ENCODE results near the gene WWOX.

WWOX gene

DNA sequence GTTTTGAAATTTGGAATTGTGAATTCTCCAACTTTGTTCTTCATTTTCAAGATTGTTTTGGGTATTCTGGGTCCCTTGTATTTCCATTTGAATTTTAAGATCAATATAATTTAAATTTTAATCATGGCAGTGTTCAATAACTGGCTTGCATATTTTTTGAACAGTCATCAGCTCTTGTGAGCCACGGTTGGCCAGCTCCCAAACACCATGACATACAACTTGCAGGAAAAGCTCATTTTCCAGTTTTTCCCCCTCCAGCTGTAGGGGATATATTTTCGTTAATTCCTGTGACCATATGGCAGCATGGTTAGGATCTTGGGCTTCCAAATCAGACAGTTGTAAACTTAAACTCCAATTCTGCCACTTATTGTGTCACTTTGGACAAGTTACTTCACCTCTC lies 690.1 kb downstream of the WWOX start:
- DNase-seq, result no peak

DNA sequence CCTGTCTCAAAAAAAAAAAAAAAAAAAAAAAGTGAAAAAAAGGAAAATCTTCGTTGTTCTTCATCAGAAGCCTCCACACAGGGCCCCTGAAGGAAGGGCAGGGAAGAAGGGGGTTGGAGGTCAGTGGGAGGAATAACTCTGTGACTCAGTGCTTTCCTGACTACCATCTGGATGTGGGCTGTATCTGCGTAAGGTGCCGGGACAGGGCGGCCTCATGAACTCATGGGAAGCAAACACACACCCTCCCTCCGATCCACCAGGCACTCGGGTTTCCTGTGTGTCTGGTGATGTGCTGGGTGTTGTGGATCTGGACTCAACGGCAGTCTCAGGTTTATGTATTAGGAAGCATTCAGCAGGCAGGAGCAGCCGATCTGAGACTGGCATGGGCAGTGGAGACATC lies 691.6 kb downstream of the WWOX start:
- no peak for DNase-seq

DNA sequence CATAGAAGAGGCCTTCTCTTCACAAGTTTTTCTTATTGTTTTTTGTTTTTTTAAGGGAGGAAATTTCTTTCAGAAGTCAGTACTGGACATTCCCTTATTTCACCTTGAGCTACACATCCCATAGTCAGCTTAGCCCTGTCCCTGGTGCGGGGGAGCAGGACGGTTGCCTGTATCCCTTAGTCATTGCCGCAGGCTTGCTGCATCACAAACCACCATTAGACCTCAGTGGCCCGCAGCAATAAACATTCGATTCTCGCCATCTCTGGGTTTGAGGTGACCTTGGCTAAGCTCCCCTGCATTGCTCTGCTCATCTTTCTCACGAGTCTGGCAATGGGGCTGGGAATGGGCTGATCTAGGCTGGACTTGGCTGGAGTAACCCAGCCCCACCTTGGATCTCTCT lies 692.5 kb downstream of the WWOX start:
- DNase-seq, result no peak

DNA sequence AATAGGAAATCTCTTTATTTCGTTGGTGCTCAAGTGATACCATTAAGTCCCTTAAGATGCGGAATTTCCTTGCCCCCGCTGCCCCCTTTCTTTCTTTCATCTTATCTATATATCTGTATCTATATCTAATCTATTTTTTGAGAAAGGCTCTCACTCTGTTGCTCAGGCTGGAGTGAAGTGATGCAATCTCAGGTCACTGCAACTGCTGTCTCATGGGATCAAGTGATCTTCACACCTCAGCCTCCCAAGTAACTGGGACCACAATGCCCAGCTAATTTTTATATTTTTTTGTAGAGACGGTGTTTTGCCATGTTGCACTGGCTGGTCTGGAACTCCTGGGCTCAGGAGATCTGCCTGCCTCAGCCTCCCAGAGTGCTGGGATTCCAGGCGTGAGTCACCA lies 693.5 kb downstream of the WWOX start:
- DNase-seq, result no peak

DNA sequence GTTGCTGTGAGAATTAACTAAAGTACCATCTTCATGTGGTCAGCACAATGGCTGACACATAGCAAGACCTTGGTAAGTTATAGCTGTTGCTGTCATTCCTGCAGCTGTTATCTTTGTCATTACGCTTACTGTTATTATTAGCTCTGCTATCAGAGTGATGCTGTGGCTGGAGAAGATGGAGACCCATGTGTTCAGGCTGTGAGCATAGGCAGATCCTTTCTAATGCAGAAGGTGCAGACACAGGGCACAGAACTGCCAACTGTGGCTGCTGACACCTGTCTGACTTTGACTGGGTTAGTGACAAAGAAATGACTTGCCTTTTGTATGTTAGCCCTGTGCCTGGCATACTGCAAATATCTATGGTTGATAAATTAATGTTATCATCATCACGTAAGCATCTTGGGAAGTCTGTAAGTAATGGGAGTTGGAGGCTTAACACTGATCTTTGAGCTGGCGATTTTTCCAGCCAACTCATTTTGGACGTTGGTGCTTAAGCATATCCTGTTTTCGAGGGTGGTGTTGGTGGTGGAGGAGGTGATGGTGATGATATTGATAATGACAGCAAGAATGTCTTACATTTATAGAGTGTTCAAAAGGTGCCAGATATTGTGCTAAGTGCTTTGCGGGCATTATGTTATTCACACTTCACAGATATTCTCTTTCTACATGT lies 695.3 kb downstream of the WWOX start:
- DNase-seq, result no peak

DNA sequence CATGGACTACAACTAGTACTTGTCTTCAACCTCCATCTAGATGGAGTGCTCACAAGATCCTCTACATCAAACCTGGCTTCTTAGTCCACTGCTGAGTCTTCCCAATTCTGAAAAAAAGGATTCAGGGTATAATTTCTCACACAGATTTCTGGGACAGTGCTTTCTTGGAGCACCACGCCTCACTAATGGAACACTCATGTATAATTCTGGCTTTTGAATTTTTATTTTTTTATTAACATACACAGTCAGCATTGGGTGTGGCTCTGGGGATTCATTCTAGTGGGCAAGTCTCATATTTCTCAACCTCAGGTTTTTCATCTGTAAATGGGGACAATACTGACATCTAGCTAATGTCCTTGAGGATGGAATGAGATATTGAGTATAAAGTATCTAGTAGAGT lies 696.0 kb downstream of the WWOX start:
- DNase-seq, result no peak

DNA sequence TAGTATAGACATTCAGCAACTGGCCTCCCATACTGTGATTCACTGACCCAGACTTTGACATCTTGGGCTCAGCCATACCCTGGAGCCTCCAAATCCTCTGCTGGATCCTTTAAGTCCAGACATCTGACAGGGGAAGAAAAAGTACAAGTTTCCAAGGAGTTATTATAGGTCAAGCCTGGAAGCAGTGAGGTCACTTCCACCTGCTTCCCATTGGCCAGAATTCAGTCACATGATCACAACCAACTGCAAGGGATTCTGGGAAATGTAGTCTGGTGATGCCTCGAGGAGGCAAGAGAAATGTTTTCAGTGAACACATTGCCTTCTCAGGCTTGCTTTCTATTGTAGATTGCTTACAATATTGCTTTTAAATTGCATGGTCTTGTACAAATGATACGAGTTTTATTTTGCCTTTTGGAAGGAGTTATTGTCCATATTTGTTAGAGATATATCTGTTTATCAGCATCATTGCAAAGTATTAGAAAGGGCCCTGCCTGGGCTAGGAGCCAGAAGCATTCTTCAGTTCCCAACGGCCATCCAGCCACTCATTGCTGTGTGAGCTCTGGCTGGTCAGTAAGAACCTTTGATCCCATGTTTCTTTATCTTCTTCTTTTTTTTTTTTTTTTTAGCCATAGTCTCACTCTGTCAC lies 696.9 kb downstream of the WWOX start:
- DNase-seq, result no peak

DNA sequence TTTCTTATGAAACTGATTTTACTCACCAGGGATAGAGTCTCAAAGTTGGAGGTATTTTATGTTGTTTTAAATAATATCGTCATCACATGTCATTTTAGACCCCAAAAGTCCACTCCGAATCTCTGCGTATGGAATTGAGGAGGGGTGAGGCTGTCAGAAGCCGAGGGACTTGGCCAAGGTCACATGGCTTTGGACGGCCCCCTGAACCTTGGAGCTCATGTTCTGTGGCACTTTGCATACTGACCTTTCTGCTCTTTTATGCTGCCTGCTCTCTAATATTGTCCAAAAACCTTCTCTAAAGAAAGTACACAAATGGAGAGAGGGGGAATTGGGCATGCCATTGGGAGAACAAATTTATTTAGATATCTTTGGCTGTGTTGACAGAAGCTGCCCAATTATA lies 700.0 kb downstream of the WWOX start:
- DNase-seq, result no peak

DNA sequence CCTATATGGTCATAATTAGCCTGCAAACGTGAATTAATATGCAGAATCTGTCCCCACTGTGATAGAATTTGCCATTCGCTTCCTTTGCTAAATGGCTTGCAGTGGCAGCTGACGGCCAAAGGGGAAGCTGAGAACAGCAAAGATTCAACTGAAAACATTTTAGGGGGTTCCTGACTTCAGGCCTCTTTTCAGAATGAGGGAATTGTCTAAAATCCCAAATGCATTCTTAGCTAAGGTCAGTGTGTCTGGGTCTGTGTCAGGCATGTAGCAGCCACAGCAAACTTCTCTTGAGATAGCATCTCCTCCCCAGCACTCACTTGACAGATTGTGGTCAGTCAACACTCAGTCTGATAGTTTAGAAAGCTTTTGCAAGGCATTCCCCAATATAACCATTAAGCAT lies 701.1 kb downstream of the WWOX start:
- no peak for DNase-seq

DNA sequence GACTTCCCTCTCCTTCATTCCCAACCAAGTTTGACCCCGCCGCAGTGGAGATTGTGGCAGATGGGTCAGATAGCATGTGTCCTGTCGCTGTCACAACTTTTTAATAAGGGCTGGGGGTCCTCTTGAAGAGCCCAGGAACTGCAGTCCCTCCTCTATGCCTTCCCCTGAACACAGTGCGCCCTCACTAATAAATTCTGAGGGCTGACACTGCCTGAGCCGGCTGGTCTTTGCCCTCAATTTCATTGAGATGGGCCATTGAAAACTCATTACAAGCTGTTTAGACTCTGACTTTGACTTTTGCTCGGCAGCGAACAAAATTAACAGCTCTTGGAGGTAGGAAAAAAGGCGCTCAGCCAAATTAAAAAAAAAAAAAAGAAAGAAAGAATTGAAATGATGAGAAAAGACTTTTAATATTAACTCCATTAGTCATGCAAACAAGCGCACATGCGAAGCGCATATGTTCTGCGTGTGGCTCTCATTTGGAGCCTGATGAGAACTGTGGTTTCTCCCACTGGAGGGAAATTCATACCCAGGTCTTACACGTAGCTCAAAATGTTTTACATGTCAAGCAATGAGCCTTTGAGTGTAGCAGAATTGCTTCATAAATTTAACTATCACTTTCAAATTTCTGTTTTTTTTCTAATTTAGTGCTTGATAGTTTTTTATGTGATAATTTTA lies 704.7 kb downstream of the WWOX start:
- no peak for DNase-seq

DNA sequence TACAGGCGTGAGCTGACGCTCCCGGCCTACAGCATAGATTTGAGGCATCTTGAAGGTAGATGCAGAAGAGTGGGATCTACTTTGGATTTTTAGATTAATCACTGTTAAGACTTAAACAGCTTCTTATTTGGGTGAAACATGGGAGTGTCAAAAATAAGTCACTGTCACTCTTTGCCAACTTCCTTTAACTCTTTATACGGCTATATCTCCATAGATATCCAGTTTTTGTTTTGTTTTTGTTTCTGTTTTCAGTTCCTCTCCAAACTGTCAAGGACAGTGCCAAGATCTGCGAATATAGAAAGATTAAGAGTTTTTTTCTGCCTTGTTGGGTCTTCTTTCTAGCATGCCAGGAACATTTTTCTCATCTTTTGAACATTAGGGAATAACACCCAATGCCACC lies 706.1 kb downstream of the WWOX start:
- DNase-seq, result no peak

DNA sequence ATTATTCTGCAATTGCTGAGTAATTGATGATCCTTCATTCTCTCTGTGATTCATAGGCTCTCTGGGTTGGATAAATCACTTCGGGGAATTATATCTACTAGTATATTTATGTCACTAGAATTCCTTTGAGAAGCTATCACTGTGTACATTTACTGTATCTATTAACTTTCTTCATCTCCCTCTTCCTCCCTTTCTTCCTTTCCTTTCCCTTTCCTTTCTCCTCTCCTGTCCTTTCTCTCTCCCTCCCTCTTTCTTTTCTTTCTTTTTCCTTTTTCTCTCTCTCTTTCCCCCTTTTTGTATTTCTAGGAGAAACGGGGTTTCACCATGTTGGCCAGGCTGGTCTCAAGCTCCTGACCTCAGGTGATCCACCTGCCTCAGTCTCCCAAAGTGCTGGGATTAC lies 711.8 kb downstream of the WWOX start:
- no peak for DNase-seq

DNA sequence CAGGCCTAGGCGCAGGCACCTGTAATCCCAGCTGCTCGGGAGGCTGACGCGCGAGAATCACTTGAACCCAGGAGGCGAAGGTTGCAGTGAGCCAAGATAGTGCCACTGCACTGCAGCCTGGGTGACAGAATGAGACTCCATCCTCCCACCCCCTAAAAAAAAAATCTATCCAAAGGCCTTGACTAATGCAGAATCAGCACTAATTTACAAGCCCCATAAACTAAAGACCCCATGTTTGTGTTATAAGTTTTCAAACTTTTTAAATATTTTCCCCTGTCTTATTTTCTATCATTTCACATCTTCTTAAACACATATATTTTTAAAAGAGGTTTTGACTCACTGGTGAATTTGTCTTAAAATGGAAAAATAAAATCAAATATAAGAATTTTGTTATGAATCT lies 713.1 kb downstream of the WWOX start:
- DNase-seq, result no peak

DNA sequence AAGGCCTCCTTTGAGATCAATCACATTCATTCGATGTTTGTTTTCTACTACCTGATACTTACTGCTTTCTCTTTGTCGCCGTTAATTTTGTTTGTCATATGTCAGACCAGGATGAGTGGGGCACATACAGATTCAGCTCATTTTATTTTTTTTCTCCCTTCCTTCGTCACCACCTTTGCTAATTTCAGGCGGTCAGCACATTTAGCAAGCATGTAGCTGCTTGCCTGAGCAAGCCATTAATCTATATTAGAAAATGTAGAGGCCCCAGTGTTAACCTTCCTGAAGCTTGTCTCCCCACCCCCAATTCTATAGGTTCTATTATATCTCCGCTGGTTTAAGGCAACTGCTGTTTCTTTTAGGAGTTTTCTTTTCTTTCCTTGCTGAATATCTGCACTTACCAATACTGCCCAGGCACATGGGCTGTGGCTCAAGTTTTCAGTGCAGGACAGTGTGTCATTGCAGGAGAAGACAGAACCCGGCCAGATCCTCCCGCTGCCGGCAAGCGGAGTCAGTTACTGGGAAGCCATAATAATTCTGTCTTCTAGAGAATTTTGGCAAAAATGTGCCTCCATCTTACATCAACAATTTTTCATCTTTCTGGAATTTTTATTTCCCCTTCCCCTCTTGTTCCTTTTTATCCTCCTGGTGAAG lies 714.3 kb downstream of the WWOX start:
- no peak for DNase-seq

DNA sequence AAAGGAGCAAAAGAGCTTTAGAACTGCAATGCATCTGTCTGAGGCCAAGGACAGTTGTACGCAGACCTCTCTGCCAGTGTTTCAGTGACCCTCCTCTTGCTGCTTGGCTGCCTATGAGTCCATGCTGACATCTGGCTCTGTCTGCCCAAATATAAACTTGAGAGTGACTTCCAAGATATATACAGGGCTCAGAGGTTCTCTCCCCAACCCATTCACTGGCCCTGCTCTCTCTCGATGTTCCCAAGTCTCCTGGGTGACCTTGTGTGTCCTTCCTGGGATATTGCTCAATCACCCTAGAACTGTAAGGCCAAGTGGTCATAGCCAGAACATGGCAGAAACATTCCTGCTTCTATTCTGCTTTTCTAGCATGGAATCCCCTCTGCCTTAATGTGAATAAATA lies 716.3 kb downstream of the WWOX start:
- no peak for DNase-seq

DNA sequence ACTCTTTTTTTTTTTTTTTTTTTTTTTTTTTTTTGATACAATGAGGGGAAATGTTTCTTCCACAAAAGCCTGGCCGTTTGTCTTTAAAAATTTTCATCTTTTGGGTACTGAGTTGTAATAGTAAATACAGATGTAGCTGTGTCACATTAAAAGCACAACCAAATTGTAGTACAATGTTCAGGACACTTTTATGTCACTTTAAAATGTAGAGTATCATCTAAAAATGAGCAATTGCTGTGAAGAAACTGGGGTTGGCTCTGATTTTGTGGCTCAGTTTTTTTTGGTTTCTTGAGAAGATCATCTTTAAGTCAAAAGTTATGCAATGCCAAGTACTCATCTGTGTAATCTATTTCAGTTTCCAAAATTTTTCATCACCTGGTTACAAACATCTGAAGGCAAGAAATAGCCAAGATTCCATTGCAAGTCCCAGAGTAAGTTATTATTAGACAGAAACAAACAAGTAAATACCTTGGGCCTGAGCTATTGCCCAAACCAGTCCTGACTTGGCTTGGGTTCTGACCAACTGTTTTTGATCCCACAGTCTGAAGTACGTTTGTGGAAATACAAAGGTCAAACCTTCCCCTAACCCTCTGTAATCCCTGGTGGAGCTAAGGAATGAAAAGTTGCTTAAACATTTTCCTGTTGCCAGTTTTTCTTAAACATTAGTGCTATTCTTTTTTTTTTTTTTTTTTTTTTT lies 717.2 kb downstream of the WWOX start:
- DNase-seq, result no peak

DNA sequence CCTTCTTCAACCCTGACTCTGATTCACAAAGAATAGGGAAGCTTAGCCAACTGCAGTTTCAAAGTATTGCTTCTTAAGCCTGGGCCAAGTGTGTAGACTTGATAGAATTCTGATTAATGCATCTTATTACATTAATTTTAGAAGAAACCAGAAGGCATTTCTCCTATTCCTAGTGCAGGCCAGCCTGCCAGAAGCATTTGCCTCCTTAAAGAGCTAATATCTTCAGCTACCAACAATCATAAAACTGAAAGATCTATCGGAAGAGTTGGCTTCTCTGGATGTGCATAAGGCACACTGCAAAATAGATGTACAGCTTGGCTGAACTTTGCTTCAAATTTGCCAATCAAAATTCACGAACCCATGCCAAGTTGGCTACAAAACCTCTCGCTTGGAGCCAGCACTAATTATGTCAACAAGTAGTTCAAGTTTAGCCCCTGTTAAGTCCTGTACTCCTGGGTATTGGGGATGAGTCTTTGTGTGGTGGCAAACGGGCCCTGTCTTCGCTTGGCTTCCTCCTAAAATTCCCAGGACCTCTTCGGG lies 717.8 kb downstream of the WWOX start:
- no peak for DNase-seq

DNA sequence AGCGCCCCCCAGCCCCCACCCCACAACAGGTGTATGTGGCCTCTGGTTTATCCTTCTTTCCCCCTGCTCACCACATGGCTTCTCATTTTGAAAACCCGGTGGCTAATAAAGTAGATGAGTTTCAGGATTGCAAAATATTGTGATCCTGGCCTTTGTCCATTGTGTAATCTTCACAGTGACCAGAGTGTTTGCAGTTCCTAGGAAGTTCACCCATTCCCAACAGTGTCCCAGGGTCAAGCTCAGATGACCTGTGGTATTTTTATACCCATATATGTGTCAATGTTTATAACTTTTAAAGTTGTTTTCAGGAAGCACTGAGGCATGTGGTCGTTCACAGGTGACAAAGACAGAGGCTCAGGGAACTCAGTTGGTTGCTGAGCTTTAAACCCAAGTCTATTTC lies 721.9 kb downstream of the WWOX start:
- DNase-seq, result no peak

DNA sequence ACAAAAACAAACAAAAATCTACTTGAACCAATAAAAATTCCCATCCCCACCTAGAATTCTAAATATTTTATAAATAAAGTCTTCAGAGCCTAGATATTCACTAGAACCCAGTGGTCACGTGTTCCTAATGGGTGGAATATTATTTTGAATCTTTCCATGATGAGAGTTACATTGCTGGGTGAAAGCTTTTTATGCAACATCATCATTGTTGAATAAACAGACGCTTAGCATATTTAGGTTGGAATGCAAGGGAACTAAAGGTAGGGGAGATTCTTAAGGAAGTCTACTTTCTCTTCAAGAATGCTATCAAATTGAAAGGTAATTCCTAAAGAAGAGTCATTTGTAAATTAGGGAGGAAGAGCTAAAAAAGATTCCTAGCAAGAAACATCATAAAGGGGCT lies 723.1 kb downstream of the WWOX start:
- no peak for DNase-seq

DNA sequence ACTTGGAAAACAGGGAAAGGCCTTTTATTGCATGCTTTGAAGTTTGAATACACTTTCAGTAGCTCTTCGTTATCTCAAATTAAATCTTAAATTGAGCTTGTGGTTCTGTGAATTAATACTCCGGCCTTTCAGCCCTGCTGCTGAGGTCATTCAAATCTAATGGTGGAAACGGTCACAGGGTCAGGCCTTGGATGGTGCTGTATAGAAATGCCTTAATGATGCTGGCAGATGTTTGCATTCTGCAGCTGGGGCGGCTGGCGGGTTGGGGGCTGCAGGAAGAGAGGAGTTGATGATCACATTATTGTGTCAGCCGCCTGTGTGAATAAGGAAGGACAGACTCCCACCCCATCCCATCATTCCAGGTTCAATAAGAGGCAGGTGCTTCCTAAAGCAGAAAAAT lies 723.6 kb downstream of the WWOX start:
- DNase-seq, result no peak

DNA sequence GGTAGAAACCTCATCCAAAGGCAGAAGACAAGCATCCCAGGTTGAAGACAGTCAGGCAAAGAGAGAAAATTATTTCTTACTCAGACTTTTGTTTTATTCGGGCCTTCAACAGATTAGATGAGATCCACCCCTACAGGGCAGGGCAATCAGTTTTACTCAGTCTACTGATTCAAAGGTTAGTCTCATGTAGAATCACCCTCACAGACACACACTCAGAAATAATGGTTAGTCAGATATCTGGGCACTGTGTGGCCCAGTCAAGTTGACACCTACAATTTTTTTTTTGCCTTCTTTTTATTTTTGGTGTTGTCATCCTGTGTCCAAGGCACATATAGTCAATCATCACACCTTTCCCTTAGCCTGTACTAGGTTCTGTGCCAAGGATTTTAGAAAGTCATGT lies 729.8 kb downstream of the WWOX start:
- no peak for DNase-seq

DNA sequence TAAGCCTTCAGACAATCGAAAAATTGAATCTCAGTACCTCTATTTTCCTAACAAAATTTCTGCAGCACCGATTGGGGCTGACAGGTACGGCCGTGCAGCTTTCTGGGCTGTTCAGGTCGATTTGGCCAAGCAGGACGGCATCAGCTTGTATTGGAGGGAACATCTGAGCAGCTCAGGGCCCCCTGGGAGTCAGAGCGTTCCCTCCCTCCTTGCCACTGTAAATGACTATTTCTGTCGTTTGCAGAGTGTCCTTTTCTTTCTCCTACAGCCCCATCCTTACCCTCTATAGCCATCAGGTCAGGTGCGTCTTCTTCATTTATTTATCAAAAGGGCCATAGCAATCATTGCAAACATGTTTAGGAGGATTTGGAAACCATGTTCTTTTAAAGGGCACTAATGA lies 731.1 kb downstream of the WWOX start:
- DNase-seq, result no peak

DNA sequence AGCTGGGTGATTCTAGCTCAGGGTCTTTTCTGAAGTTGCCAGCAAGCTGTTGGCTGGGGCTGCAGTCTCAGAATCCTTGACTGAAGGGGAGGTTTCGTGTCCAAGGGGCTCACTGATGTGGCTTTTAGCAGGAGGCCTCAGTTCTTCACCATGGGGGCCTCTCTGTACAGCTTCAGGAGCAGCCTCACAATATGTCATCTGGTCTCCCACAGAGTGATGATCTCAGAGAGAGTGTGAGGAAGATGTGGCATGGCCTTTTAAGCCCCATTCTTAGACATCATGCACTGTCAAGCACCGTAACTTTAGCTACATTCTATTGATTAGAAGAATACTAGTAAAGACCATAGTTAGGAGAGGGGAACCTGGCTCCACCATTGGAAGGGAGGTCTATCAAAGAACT lies 732.6 kb downstream of the WWOX start:
- no peak for DNase-seq

Data from NCI-H69 (cell line).